Parathyroid adenoma (tissue), 2 donors: Measurements from ENCODE around the gene BBS9.
"Not testable (repeated sequence)": the region's sequence is repeated elsewhere in the genome, so short reads cannot be mapped to it uniquely, and the experiment has no call there.

Experiments
- H2AFZ ChIP-seq: fragments of 300-600 bp; sonication (generic); one replicate; pipeline ENCODE4 v1.7.0; 2017; ENCODE audit warnings: antibody characterized with exemption, mild to moderate bottlenecking
- H3K27ac ChIP-seq: fragments of 300-600 bp; sonication (generic); one replicate; pipeline ENCODE4 v1.7.0; 2017
- H3K27me3 ChIP-seq: fragments of 300-600 bp; sonication (generic); one replicate; pipeline ENCODE4 v1.7.0; 2017; ENCODE audit warnings: low read length; ENCODE audit not compliant: control insufficient read depth, insufficient read depth
- H3K36me3 ChIP-seq: fragments of 300-600 bp; sonication (generic); one replicate; pipeline ENCODE4 v1.7.0; 2017; ENCODE audit warnings: low read length; ENCODE audit not compliant: control insufficient read depth, insufficient read depth
- H3K4me1 ChIP-seq: fragments of 300-600 bp; sonication (generic); one replicate; pipeline ENCODE4 v1.7.0; 2017; ENCODE audit warnings: control low read depth
- H3K4me2 ChIP-seq: fragments of 300-600 bp; sonication (generic); one replicate; pipeline ENCODE4 v1.7.0; 2017; ENCODE audit warnings: low read length
- H3K4me3 ChIP-seq: fragments of 300-600 bp; sonication (generic); one replicate; pipeline ENCODE4 v1.7.0; 2017; ENCODE audit warnings: low read depth, low read length
- H3K79me2 ChIP-seq: fragments of 300-600 bp; sonication (generic); one replicate; pipeline ENCODE4 v1.7.0; 2017; ENCODE audit warnings: control low read depth
- H3K9ac ChIP-seq: fragments of 300-600 bp; sonication (generic); one replicate; pipeline ENCODE4 v1.7.0; 2017; ENCODE audit warnings: mild to moderate bottlenecking
- H3K9me3 ChIP-seq: fragments of 300-600 bp; sonication (generic); one replicate; pipeline ENCODE4 v1.7.0; 2017; ENCODE audit warnings: low read length; ENCODE audit not compliant: control insufficient read depth
- CTCF ChIP-seq: fragments of 300-600 bp; sonication (generic); IDR thresholded peaks from one replicate; pipeline ENCODE4 v1.7.0; 2017; ENCODE audit warnings: antibody characterized with exemption, mild to moderate bottlenecking
- donor health status: primary hyperparathyroidism.

BBS9 gene

DNA sequence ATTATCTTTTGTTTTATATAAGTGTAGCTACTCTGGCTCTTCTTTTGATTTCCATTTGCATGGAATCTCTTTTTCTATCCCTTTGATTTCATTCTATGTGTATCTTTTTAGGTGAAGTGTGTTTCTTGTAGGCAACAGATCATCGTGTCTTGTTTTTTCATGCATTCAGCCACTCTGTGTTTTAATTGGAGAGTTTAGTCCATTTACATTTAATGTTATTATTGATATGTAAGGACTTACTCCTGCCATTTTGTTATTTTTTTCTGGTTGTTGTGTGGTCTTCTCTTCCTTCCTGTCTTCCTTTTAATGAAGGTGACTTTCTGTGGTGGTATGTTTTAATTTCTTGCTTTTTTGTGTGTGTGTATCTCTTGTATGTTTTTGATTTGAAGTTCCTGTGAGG is 81.6 kb downstream of the BBS9 start:
- no peak for TF ChIP-seq CTCF
- no peak overlapping the region for H3K4me2 ChIP-seq
- no peak overlapping the region for H3K4me3 ChIP-seq
- H3K27me3 ChIP-seq, result no peaks in the 10 kb centered on the region
- no peaks in the 10 kb centered on the region for H3K36me3 ChIP-seq
- no peak overlapping the region for H2AFZ ChIP-seq
- H3K27ac ChIP-seq, result no peak overlapping the region
- no peak overlapping the region for H3K9ac ChIP-seq
- no peaks in the 10 kb centered on the region for H3K9me3 ChIP-seq
- peaks cover 6% of the 10 kb centered on the region for H3K79me2 ChIP-seq
- no peaks in the 10 kb centered on the region for H3K4me1 ChIP-seq

DNA sequence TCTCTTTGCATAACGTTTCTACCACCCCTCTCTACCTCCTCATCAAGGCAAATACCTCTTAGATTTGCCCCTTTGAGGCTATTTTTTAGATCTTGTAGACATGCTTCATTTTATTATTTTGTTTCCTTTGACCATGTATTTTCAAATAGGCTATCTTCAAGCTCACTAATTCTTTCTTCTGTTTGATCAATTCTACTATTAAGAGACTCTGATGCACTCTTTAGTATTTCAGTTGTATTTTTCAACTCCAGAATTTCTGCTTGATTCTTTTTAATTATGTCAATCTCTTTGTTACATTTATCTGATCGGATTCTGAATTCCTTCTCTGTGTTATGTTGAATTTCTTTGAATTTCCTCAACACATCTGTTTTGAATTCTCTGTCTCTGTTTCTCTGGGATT is 82.8 kb downstream of the BBS9 start:
- H3K79me2 ChIP-seq, result peaks cover 6% of the 10 kb centered on the region
- H3K27ac ChIP-seq, result no peak overlapping the region
- no peak overlapping the region for H3K9ac ChIP-seq
- no peak overlapping the region for H3K4me2 ChIP-seq
- no peak for TF ChIP-seq CTCF
- H3K36me3 ChIP-seq, result no peaks in the 10 kb centered on the region
- no peaks in the 10 kb centered on the region for H3K27me3 ChIP-seq
- no peaks in the 10 kb centered on the region for H3K9me3 ChIP-seq
- H3K4me3 ChIP-seq, result no peak overlapping the region
- no peak overlapping the region for H2AFZ ChIP-seq
- no peaks in the 10 kb centered on the region for H3K4me1 ChIP-seq

DNA sequence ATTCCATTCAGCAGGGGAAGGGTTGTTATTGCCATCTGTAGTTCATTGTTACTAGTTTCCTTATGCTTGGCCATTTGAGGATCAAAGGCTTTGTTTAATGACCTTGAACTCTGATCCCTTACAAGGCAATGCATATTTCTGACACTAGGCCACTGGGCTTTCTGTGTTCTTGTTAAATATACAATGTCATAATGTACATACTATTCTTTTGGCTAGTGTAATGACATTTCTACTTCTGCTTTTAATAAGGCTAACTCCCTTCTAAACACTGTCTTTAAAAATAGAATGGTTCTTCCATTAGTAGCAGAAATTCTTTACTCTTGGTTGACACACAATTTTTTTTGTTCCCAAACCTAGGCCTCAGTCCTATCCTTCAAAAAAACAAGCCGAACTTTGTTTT is 86.6 kb downstream of the BBS9 start:
- Histone ChIP-seq H3K9ac (no peak overlapping the region), H3K4me3 (no peak overlapping the region), H2AFZ (no peak overlapping the region), H3K9me3 (no peaks in the 10 kb centered on the region), H3K27me3 (no peaks in the 10 kb centered on the region), H3K4me2 (no peak overlapping the region), H3K36me3 (no peaks in the 10 kb centered on the region), H3K79me2 (peaks cover 6% of the 10 kb centered on the region), H3K27ac (no peak overlapping the region), H3K4me1 (no peaks in the 10 kb centered on the region)
- TF ChIP-seq CTCF, result no peak

GRCh38 chr7:33217595-33217994 is 88.2 kb downstream of the BBS9 start:
- Histone ChIP-seq H3K27ac (no peak overlapping the region), H3K9ac (no peak overlapping the region), H3K4me3 (no peak overlapping the region), H3K27me3 (no peaks in the 10 kb centered on the region), H3K4me1 (no peaks in the 10 kb centered on the region), H3K79me2 (peaks cover 3% of the 10 kb centered on the region), H3K36me3 (no peaks in the 10 kb centered on the region), H3K4me2 (no peak overlapping the region), H3K9me3 (no peaks in the 10 kb centered on the region), H2AFZ (no peak overlapping the region)
- TF ChIP-seq CTCF, result no peak

- H2AFZ ChIP-seq, H3K4me2 ChIP-seq, H3K27me3 ChIP-seq, H3K9ac ChIP-seq, H3K36me3 ChIP-seq, H3K9me3 ChIP-seq, H3K4me3 ChIP-seq, H3K27ac ChIP-seq, H3K4me1 ChIP-seq, H3K79me2 ChIP-seq: not testable (repeated sequence)
Observed at GRCh38 chr7:33218841-33219535, 89.6 kb downstream of the BBS9 start.
